Loucy (cell line): ENCODE results near the gene QSOX1.
A peak's percentile ranks its signal among the peaks of the same experiment; 100 is the strongest.

Experiments
- H2AFZ ChIP-seq: fragments of 200-600 bp; sonication (generic); 2 replicates; pipeline ENCODE4 v1.6.0; 2016; ENCODE audit warnings: antibody characterized with exemption, mild to moderate bottlenecking, low read length, moderate library complexity
- H3F3A ChIP-seq: fragments of 200-600 bp; 2 replicates; pipeline ENCODE4 v1.6.0; 2016; ENCODE audit warnings: antibody characterized with exemption, low read depth, mild to moderate bottlenecking
- H3K27me3 ChIP-seq: fragments of 200-600 bp; sonication (generic); 2 replicates; pipeline ENCODE4 v1.6.1; 2014; ENCODE audit warnings: low read length, mild to moderate bottlenecking; ENCODE audit not compliant: insufficient read depth, poor library complexity, severe bottlenecking
- H3K36me3 ChIP-seq: fragments of 200-600 bp; sonication (generic); 2 replicates; pipeline ENCODE4 v1.6.1; 2016; ENCODE audit warnings: low read length; ENCODE audit not compliant: insufficient read depth
- H3K4me1 ChIP-seq: fragments of 200-600 bp; sonication (generic); 2 replicates; pipeline ENCODE4 v1.5.1; 2014; ENCODE audit warnings: low read length, mild to moderate bottlenecking; ENCODE audit not compliant: insufficient read depth, poor library complexity, severe bottlenecking
- H3K4me2 ChIP-seq: fragments of 200-600 bp; sonication (generic); 2 replicates; pipeline ENCODE4 v1.6.0; 2014; ENCODE audit warnings: antibody characterized with exemption, low read length, low read depth, mild to moderate bottlenecking; ENCODE audit not compliant: poor library complexity, severe bottlenecking
- H3K4me3 ChIP-seq: fragments of 200-600 bp; sonication (generic); 2 replicates; pipeline ENCODE4 v1.5.1; 2014; ENCODE audit warnings: low read length, mild to moderate bottlenecking, mixed read lengths; ENCODE audit not compliant: poor library complexity, severe bottlenecking
- H3K79me2 ChIP-seq: fragments of 200-600 bp; sonication (generic); 2 replicates; pipeline ENCODE4 v1.6.1; 2014; ENCODE audit warnings: low read length; ENCODE audit not compliant: insufficient read depth
- H3K9ac ChIP-seq: fragments of 200-600 bp; sonication (generic); 2 replicates; pipeline ENCODE4 v1.6.0; 2014; ENCODE audit warnings: mild to moderate bottlenecking, low read depth, low read length, moderate library complexity; ENCODE audit not compliant: poor library complexity, severe bottlenecking
- H3K9me2 ChIP-seq: fragments of 200-600 bp; sonication (generic); replicated peaks from 2 replicates; pipeline ENCODE4 v1.6.1; 2016; ENCODE audit warnings: low read depth, low read length, mixed read lengths
- H3K9me3 ChIP-seq: fragments of 200-600 bp; sonication (generic); 2 replicates; pipeline ENCODE4 v1.6.1; 2014; ENCODE audit warnings: mild to moderate bottlenecking, antibody characterized with exemption, low read length, low read depth; ENCODE audit not compliant: insufficient read depth
- H4K20me1 ChIP-seq: fragments of 200-600 bp; sonication (generic); 2 replicates; pipeline ENCODE4 v1.6.0; 2014; ENCODE audit warnings: antibody characterized with exemption, low read length, mild to moderate bottlenecking; ENCODE audit not compliant: insufficient read depth, poor library complexity, severe bottlenecking
- CTCF ChIP-seq: fragments of 200-600 bp; sonication (generic); conservative IDR thresholded peaks from 2 replicates; pipeline ENCODE4 v1.5.1; 2014; ENCODE audit warnings: mild to moderate bottlenecking, antibody characterized with exemption, low read length
- EZH2phosphoT487 ChIP-seq: fragments of 200-600 bp; IDR thresholded peaks from 2 replicates; pipeline ENCODE4 v1.6.1; 2018; ENCODE audit warnings: antibody characterized with exemption, mild to moderate bottlenecking, moderate library complexity, borderline replicate concordance

Gene QSOX1

GRCh38 chr1:180230791-180231505, 76.3 kb downstream of the QSOX1 start:
- H2AFZ ChIP-seq = no peak overlapping the region
- no peak for TF ChIP-seq EZH2phosphoT487
- TF ChIP-seq CTCF = no peak
- H4K20me1 ChIP-seq = no peaks in the 10 kb centered on the region
- H3K4me1 ChIP-seq = no peaks in the 10 kb centered on the region
- no peak overlapping the region for H3K9ac ChIP-seq
- peak overlapping the region; percentile 31 for H3K4me2 ChIP-seq
- no peak overlapping the region for H3K4me3 ChIP-seq
- H3K36me3 ChIP-seq = no peaks in the 10 kb centered on the region
- no peaks in the 10 kb centered on the region for H3K79me2 ChIP-seq
- no peaks in the 10 kb centered on the region for H3K9me2 ChIP-seq
- no peaks in the 10 kb centered on the region for H3K9me3 ChIP-seq
- no peaks in the 10 kb centered on the region for H3F3A ChIP-seq
- H3K27me3 ChIP-seq = no peaks in the 10 kb centered on the region

GRCh38 chr1:180231506-180231921, 76.8 kb downstream of the QSOX1 start:
- no peak overlapping the region for H3K4me2 ChIP-seq
- no peaks in the 10 kb centered on the region for H3K4me1 ChIP-seq
- H3F3A ChIP-seq = no peaks in the 10 kb centered on the region
- no peaks in the 10 kb centered on the region for H3K36me3 ChIP-seq
- no peak overlapping the region for H2AFZ ChIP-seq
- no peaks in the 10 kb centered on the region for H3K9me3 ChIP-seq
- no peaks in the 10 kb centered on the region for H3K9me2 ChIP-seq
- H3K9ac ChIP-seq = no peak overlapping the region
- no peaks in the 10 kb centered on the region for H3K79me2 ChIP-seq
- H3K27me3 ChIP-seq = no peaks in the 10 kb centered on the region
- no peaks in the 10 kb centered on the region for H4K20me1 ChIP-seq
- H3K4me3 ChIP-seq = no peak overlapping the region
- TF ChIP-seq CTCF = no peak
- TF ChIP-seq EZH2phosphoT487 = no peak

- no peaks in the 10 kb centered on the region for H3K27me3 ChIP-seq
- no peaks in the 10 kb centered on the region for H3F3A ChIP-seq
- H3K4me3 ChIP-seq = no peak overlapping the region
- no peak overlapping the region for H2AFZ ChIP-seq
- no peak for TF ChIP-seq CTCF
- TF ChIP-seq EZH2phosphoT487 = no peak
- H3K9me2 ChIP-seq = no peaks in the 10 kb centered on the region
- no peak overlapping the region for H3K4me2 ChIP-seq
- H3K9ac ChIP-seq = no peak overlapping the region
- no peaks in the 10 kb centered on the region for H3K79me2 ChIP-seq
- no peaks in the 10 kb centered on the region for H4K20me1 ChIP-seq
- no peaks in the 10 kb centered on the region for H3K36me3 ChIP-seq
- no peaks in the 10 kb centered on the region for H3K4me1 ChIP-seq
- no peaks in the 10 kb centered on the region for H3K9me3 ChIP-seq
Measured at GRCh38 chr1:180231936-180232335, 77.3 kb downstream of the QSOX1 start.
